ENCODE data around the gene ANKRD11.
"Not testable (repeated sequence)": the region's sequence is repeated elsewhere in the genome, so short reads cannot be mapped to it uniquely, and the experiment has no call there.

ANKRD11 gene

DNA sequence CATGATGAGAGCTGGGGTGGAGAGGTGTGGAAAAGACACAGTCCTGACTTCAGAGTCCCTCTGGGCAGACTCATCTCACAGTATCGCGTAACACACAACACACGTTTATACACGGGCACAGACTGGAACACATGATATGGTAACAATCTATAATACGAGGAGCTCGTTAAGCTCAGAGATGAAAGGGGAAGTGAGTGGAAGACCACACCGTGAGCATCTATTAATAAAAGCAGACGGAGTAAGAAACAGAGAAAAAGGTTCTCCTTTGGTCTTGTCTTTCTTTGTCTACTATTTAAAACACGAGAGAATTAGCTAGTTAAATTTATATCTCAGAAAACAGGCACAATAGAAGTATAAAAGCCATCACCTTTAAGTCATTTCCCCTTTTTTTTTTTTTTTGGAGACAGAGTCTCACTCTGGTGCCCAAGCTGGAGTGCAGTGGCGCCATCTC is 13.5 kb downstream of the ANKRD11 start:
- DNase-seq = no peak

GRCh38 chr16:89476379-89476778 is 14.0 kb downstream of the ANKRD11 start:
- DNase-seq = no peak

DNA sequence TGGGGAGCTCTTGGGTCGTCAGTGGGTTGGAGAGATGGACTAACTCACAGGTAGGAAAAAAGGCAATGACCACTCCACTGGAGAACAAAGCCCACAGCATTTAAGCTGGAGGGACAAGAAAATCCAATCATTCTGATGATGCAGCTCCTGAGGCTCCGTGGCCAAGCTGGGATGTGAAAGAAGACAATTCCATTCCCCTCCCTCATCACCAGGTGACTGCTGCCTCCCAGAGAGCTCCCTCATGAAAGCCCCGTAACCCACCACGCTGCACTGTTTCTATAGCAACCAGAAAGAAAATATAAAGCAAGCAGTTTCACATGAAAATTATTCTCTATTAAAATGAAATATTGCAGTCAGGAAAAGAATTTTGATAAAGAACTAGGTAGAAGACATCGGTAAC is 15.2 kb downstream of the ANKRD11 start:
- no peak for DNase-seq

DNA sequence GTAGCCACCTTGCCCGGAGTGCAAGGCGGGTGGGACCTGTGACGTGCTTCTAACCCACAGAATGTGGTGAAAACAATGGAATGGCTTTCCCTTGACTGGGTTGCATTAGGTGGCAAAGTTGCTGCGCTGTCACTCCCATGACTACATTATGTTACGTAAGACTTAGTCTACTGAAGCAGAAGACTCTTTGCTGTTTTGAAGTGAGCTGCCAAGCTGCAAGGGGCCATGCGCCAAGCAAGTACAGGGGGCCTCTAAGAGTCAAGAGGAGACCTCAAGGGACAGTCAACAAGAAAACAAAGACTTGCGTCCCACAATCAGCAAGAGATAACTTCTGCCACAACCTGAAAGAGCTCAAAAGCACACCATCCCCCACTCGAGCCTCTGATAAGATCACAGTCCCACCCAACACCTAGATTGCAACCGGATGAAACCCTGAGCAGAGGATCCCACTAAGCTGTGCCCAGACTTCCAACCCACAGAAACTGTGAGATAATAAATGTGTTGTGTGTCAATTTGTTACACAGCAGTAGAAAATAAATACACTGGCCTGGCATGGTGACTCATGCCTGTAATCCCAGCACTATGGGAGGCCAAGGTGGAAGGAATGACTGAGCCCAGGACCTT is 16.5 kb downstream of the ANKRD11 start:
- DNase-seq = no peak

DNA sequence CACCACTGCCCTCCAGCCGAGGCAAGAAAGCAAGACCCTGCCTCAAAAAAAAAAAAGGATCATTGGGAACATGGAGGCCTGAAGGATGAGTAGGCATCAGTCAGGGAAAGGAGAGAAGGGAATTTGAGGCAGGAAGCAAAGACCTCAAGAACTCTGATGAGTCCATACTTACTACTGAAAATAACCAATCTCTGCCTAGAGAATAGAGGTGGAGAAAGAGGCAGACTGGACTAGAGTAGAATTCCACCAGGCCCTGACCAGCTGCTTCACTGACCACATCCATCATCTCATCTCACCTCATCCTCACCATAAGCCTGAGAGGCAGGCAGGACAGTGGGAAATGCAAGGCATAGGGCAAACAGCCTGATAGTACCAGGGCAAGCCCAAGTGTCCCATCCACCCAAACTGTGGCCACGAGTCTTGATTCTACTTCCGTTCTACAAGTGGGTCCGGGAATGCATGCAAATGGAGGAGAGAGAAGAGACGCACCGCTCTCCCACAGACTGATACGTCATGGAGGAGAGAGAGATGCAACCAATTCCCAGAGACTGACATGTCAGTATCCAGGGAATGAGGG is 17.1 kb downstream of the ANKRD11 start:
- no peak for DNase-seq

GRCh38 chr16:89472711-89473075 is 17.7 kb downstream of the ANKRD11 start:
- DNase-seq = no peak

DNA sequence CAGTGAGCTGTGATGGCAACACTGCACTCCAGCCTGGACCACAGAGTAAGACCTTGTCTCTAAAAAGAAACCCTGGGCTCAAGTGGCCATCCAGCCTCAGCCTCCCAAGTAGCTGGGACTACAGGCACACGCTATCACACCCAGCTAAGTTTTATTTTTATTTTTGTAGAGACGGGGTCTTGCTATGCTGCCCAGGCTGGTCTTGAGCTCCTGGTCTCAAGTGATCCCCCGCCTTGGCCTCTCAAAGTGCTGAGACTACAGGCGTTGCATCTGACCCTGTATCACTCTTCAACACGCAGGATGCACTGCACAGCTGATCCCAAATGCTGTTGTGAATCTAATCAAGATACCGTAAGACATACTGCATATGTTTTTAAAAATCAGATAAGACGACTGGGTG is 23.0 kb downstream of the ANKRD11 start:
- no peak for DNase-seq

DNA sequence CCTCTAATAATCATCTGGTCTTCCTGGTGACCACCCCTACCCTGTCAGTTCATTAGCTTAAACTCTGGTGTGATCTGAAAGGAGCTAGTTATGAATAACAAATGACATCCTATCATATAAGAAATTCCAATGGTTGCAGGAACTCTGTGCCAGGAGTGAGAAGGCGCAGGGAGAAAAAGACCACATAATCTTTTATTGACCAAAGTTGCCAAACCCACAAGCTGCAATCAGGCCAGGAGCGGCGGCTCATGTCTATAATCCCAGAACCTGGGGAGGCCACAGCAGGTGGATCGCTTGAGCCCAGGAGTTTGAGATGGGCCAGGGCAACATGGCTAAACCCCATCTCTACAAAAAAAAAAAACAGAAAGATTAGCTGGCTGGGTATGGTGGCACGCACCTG is 23.4 kb downstream of the ANKRD11 start:
- no peak for DNase-seq

- DNase-seq = not testable (repeated sequence)
Measured at GRCh38 chr16:89463312-89463711, 27.0 kb downstream of the ANKRD11 start.

GRCh38 chr16:89462639-89463038 is 27.7 kb downstream of the ANKRD11 start:
- not testable (repeated sequence) for DNase-seq

GRCh38 chr16:89461890-89462289 is 28.5 kb downstream of the ANKRD11 start:
- DNase-seq = not testable (repeated sequence)

DNA sequence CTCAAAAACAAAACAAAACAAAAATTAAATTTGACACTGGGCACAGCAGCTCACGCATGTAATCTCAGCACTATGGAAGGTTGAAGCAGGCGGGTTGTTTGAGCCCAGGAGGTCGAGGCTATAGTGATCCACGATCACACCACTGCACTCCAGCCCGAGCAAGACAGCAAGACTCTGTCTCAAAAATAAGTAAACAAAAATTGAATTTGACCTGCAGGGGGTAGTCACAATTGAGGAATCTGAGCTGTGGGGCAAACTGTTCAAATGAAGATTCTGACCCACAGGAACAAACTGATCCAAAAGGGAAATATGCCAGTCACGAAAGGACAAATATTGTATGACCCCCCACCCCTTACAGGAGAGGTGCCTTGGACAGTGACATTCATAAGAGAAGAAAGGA is 29.8 kb downstream of the ANKRD11 start:
- no peak for DNase-seq

- no peak for DNase-seq
Measured at GRCh38 chr16:89458967-89459366, 31.4 kb downstream of the ANKRD11 start.

DNA sequence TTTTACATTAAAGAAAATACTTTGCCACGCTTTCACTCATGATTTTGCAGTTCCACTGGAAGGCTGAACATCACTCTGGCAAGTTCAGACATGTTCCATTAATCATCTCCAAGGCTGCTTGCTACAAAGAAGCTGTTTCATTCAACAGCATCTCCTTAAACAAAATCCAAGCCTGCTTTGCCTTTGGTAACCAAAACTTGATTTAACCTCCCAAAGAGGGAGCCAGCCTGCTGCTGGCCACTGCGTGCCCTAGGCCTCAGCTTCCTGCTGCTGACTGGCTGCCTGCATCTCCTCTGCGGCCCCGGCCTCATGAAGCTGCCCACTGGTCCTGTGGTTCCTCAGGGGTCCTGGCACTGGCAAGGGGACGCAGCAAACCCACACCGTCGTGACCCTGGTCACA is 31.8 kb downstream of the ANKRD11 start:
- no peak for DNase-seq

GRCh38 chr16:89456419-89456959 is 33.9 kb downstream of the ANKRD11 start:
- DNase-seq = no peak

- no peak for DNase-seq
Measured at GRCh38 chr16:89455692-89456091, 34.7 kb downstream of the ANKRD11 start.

GRCh38 chr16:89455178-89455577 is 35.2 kb downstream of the ANKRD11 start:
- no peak for DNase-seq

GRCh38 chr16:89454378-89455125 is 35.8 kb downstream of the ANKRD11 start:
- DNase-seq = not testable (repeated sequence)

DNA sequence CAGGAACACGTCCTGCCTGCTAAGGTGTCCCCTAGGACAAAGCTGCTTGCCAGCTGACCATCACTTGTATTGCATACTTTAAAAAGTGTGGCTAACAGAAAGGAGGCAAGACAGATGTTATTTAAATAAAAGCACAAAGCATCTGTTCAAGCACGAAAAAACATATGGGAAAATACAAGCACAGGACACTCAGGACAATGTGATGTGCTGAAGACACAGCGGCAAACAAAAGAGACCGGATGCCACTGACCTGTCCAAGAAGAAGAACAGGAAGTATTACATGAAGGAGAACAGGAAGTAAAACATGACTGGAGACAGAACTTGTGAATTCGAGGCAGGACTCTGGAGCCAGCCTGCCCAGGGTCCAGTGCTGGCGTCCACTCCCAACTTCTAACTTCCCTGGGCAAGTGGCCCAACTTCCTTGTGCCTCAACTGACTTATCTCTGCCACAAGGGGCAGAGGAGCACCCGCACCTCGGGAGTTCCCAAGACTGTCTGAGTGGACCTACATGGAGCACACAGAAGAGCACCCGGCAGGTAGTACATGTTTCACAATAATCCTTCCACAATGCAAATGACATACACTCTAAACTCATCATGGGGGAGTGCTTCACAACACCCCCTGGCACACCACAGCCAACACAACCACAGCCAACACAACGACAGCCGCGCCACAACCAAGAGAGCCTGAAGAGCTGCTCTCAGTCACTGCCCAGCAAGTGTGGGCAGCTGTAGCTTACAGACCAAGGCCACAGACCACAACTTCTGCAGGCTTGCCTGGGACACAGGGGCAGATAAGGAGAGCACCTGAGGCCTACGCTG is 36.6 kb downstream of the ANKRD11 start:
- DNase-seq = no peak

DNA sequence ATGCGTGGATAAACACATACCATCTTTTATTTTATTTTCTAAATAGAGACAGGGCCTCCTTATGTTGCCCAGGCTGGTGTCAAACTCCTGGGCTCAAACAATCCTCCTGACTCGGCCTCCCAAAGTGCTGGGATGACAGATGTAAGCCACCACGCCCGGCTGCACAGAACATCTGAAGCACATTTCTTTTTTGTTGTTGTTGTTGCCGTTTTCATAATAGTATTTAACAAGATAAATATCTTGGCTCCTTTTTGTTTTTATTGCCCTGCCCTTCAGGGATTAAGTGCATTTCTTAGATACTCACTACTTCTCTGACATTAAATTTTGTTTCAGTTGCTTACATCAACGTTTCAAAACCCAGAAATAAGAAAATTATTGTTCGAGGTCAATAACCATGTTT is 37.4 kb downstream of the ANKRD11 start:
- DNase-seq = no peak

GRCh38 chr16:89452241-89452640 is 38.1 kb downstream of the ANKRD11 start:
- no peak for DNase-seq

DNA sequence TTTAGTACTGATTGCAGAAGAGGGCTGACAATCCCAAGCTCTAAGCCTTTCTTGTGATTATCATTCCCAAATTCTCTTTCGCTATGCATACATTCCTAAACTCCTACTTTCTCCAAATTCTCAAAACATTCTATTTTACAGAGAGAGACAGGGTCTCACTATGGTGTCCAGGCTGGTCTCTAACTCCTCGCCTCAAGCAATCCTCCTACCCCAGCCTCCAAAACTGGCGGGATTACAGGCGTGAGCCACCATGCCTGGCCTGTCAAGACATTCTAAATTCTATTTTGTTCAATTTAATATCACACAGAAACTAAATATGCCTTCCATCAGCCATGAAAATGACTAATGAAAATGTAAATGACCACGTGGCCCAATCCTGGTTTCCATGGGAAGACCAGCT is 39.8 kb downstream of the ANKRD11 start:
- DNase-seq = no peak

DNA sequence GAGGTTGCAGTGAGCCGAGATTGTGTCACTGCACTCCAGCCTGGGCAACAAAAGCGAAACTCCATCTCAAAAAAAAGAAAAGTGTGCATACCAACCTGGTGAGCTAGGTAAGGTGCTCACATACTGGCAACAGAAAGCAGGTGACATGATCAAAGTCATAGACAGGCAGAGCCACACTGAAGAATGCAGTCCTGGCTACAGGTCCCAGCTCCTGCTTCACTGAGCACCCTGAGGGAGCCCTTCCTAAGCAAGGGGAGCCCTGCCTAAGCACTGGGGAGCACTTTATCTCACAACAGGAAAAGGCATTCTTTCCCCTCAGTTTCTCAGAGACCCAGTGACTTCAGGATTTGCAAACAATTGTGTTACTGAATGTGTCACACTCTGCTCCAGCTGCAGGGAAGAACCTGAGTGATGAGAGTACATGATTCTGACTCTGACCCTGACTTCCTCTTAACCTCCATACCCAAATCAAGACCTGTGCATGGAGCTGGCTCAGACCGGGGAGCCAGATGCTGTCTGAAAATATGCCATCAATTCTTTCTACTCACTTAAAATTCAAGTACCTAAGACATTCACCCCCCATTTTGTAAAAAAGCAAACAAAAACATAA is 40.5 kb downstream of the ANKRD11 start:
- DNase-seq = no peak
